Hematopoietic multipotent progenitor cell treated with erythropoietin and hydrocortisone succinate and interleukin-3 and kit ligand, for 4 days (in vitro differentiated cells): Measurements from ENCODE around the gene CCDC112.
"Not testable (repeated sequence)": the region's sequence is repeated elsewhere in the genome, so short reads cannot be mapped to it uniquely, and the experiment has no call there.

Source experiments
- DNase-seq: peaks from one replicate; pipeline ENCODE4 v3.0.0-alpha.2; 2015

The CCDC112 gene

GRCh38 chr5:115296124-115297022, at the start of gene CCDC112:
Gene CCDC112, minus strand, starts transcription at chr5:115296654. Its CDS starts 111 bp downstream, at chr5:115296543.
- DNase-seq = peak; percentile 90

- no peak for DNase-seq
Measured at GRCh38 chr5:115345344-115345743, 48.9 kb upstream of the CCDC112 start.

GRCh38 chr5:115343855-115344254, 47.4 kb upstream of the CCDC112 start:
- DNase-seq = no peak

GRCh38 chr5:115342590-115343377, 46.3 kb upstream of the CCDC112 start:
- no peak for DNase-seq

GRCh38 chr5:115341745-115342144, 45.3 kb upstream of the CCDC112 start:
- DNase-seq = no peak

- DNase-seq = no peak
Measured at GRCh38 chr5:115338851-115339250, 42.4 kb upstream of the CCDC112 start.

GRCh38 chr5:115337882-115338281, 41.4 kb upstream of the CCDC112 start:
- no peak for DNase-seq

GRCh38 chr5:115336964-115337363, 40.5 kb upstream of the CCDC112 start:
- no peak for DNase-seq

- no peak for DNase-seq
Measured at GRCh38 chr5:115336201-115336720, 39.8 kb upstream of the CCDC112 start.

GRCh38 chr5:115335301-115335700, 38.8 kb upstream of the CCDC112 start:
- no peak for DNase-seq

GRCh38 chr5:115333164-115333563, 36.7 kb upstream of the CCDC112 start:
- DNase-seq = peak; percentile 9

GRCh38 chr5:115330830-115331229, 34.4 kb upstream of the CCDC112 start:
- DNase-seq = peak; percentile 6

GRCh38 chr5:115329475-115329874, 33.0 kb upstream of the CCDC112 start:
- no peak for DNase-seq

GRCh38 chr5:115328617-115329274, 32.3 kb upstream of the CCDC112 start:
- not testable (repeated sequence) for DNase-seq

- no peak for DNase-seq
Measured at GRCh38 chr5:115325296-115325959, 29.0 kb upstream of the CCDC112 start.

GRCh38 chr5:115324021-115324420, 27.6 kb upstream of the CCDC112 start:
- DNase-seq = no peak

- no peak for DNase-seq
Measured at GRCh38 chr5:115322729-115323128, 26.3 kb upstream of the CCDC112 start.

GRCh38 chr5:115321309-115321708, 24.9 kb upstream of the CCDC112 start:
- DNase-seq = no peak

- no peak for DNase-seq
Measured at GRCh38 chr5:115320515-115320914, 24.1 kb upstream of the CCDC112 start.

- no peak for DNase-seq
Measured at GRCh38 chr5:115320006-115320405, 23.6 kb upstream of the CCDC112 start.

- DNase-seq = no peak
Measured at GRCh38 chr5:115319007-115319406, 22.6 kb upstream of the CCDC112 start.

- no peak for DNase-seq
Measured at GRCh38 chr5:115317736-115318135, 21.3 kb upstream of the CCDC112 start.

GRCh38 chr5:115317320-115317719, 20.9 kb upstream of the CCDC112 start:
- DNase-seq = no peak
